NCI-H748 (cell line): ENCODE measurements around the gene TENM3.

Experiments used
- DNase-seq: peaks from one replicate; lab custom pipeline; 2025; ENCODE audit not compliant: unreplicated experiment; lab: John Stamatoyannopoulos, UW

Gene TENM3

GRCh38 chr4:182286035-182286434 is 42.8 kb downstream of the TENM3 start:
- no peak for DNase-seq

- no peak for DNase-seq
These were observed 43.7 kb downstream of the TENM3 start for GRCh38 chr4:182286931-182287330.

GRCh38 chr4:182288534-182288933 is 45.3 kb downstream of the TENM3 start:
- DNase-seq: no peak

- DNase-seq: no peak
These were observed 46.6 kb downstream of the TENM3 start for GRCh38 chr4:182289809-182290208.

- no peak for DNase-seq
These were observed 48.0 kb downstream of the TENM3 start for GRCh38 chr4:182291175-182291574.

GRCh38 chr4:182291597-182292270 is 48.5 kb downstream of the TENM3 start:
- no peak for DNase-seq

GRCh38 chr4:182292612-182293011 is 49.4 kb downstream of the TENM3 start:
- DNase-seq: no peak

GRCh38 chr4:182293691-182294255 is 50.6 kb downstream of the TENM3 start:
- DNase-seq: no peak

GRCh38 chr4:182294451-182294850 is 51.2 kb downstream of the TENM3 start:
- no peak for DNase-seq

- no peak for DNase-seq
These were observed 54.5 kb downstream of the TENM3 start for GRCh38 chr4:182297659-182298058.

- DNase-seq: no peak
These were observed 58.5 kb downstream of the TENM3 start for GRCh38 chr4:182301736-182302135.

GRCh38 chr4:182303847-182304246 is 60.6 kb downstream of the TENM3 start:
- no peak for DNase-seq

- peak; percentile 65 for DNase-seq
These were observed 63.7 kb downstream of the TENM3 start for GRCh38 chr4:182306792-182307507.

GRCh38 chr4:182307746-182308145 is 64.5 kb downstream of the TENM3 start:
- DNase-seq: no peak

- DNase-seq: no peak
These were observed 66.7 kb downstream of the TENM3 start for GRCh38 chr4:182309877-182310276.

- no peak for DNase-seq
These were observed 67.1 kb downstream of the TENM3 start for GRCh38 chr4:182310316-182310715.

- no peak for DNase-seq
These were observed 67.8 kb downstream of the TENM3 start for GRCh38 chr4:182310962-182311361.

- no peak for DNase-seq
These were observed 71.3 kb downstream of the TENM3 start for GRCh38 chr4:182314537-182314936.

- no peak for DNase-seq
These were observed 75.1 kb downstream of the TENM3 start for GRCh38 chr4:182318256-182318655.

GRCh38 chr4:182320092-182320491 is 76.9 kb downstream of the TENM3 start:
- DNase-seq: no peak

GRCh38 chr4:182320580-182320979 is 77.4 kb downstream of the TENM3 start:
- no peak for DNase-seq

GRCh38 chr4:182324282-182324681 is 81.1 kb downstream of the TENM3 start:
- no peak for DNase-seq
